VCaP (cell line): ENCODE data around the gene TSPAN17.

Experiments used
- H3K27ac ChIP-seq: fragments of 450-650 bp; 2 replicates; pipeline ENCODE4 v1.5.1; 2017
- CTCF ChIP-seq: fragments of 450-650 bp; conservative IDR thresholded peaks from 2 replicates; pipeline ENCODE4 v1.5.1; 2017; ENCODE audit warnings: mild to moderate bottlenecking, moderate library complexity

The TSPAN17 gene

DNA sequence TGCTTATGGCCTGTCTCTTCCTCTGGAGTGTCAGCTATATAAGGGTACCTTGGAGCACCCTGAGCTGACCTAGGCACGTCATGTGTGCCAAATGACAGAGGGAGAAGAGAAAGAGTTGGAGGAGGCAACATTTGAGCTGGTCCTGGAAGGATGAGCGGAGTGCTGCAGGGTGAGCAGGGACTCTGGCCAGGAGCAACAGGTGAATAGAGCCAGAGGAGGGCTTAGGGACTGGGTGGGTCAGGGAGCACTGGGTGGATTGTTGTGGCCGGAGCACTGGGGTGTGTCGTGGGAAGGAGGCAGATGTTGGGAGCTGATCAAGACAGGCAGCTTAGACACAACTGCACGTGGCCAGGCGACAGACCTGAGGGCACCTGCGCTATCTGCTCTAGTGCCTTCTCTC lies 43.6 kb downstream of the TSPAN17 start:
- TF ChIP-seq CTCF = no peak
- H3K27ac ChIP-seq = no peak overlapping the region

DNA sequence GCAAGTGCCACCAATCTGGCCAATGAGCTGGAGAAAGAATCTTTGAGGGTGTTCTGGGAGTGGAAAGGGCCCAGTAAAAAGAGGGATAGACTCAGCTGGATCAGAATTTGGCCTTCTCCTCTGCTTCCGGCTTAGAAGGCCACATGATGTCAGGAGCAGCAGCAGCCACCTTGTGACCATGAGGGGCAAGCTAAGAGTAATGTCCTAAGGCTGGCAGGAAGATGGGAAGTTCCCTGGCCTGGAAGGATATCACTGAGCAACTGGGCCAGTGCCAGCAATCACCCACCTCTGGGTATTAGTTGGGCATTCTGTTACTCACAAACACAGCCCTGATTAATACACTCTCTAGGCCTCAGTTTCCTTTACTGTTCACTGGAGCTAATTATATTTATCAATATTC lies 44.2 kb downstream of the TSPAN17 start:
- no peak for TF ChIP-seq CTCF
- no peak overlapping the region for H3K27ac ChIP-seq

DNA sequence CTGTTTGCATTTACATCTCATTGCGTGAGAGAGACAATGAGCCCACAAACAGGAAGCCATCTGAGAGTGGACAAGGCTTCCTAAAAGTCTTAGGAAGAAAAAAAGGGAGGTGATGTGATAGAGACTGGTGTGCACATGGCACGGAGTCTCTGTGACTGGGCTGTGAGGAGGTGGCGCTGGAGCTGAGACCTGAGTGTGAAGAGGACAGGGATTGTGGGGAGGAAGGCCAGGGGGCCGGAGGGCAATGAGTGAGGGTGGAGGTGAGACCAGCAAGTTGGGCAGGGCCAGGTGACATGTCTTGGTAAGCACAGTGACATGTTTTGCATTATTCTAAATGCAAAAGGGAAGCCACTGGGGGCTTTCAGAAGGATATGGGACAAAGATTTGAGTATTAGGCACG lies 45.0 kb downstream of the TSPAN17 start:
- no peak for TF ChIP-seq CTCF

GRCh38 chr5:176692839-176693476 lies 45.7 kb downstream of the TSPAN17 start:
- TF ChIP-seq CTCF = no peak
- H3K27ac ChIP-seq = no peak overlapping the region

More for the DNA sequence above, 45.0 kb downstream of the TSPAN17 start:
- no peak overlapping the region for H3K27ac ChIP-seq

- TF ChIP-seq CTCF = no peak
These were observed 46.2 kb downstream of the TSPAN17 start for GRCh38 chr5:176693477-176693851.

GRCh38 chr5:176694146-176694545 lies 46.9 kb downstream of the TSPAN17 start:
- no peak overlapping the region for H3K27ac ChIP-seq
- TF ChIP-seq CTCF = no peak

More at GRCh38 chr5:176693477-176693851, 46.2 kb downstream of the TSPAN17 start:
- H3K27ac ChIP-seq = no peak overlapping the region

- TF ChIP-seq CTCF = no peak
These were observed 47.3 kb downstream of the TSPAN17 start for GRCh38 chr5:176694631-176695030.

More at GRCh38 chr5:176694631-176695030, 47.3 kb downstream of the TSPAN17 start:
- H3K27ac ChIP-seq = no peak overlapping the region
